AG04450 (cell line): ENCODE data around the gene AIDA. TPM values are rescaled to one million over a fixed set of nuclear protein-coding genes. Genes with fewer than 3 reads are reported as not detected.
"Not testable (repeated sequence)": the region's sequence is repeated elsewhere in the genome, so short reads cannot be mapped to it uniquely, and the experiment has no call there.

Experiments
- CTCF ChIA-PET: fragments of 300-600, 350-600 bp; formaldehyde crosslinking; extraction: SDS; loops from one replicate; lab custom pipeline; 2022; ENCODE audit warnings: antibody characterized with exemption, inconsistent platforms; lab: Charles Lee
- POLR2A ChIA-PET: fragments of 350-600 bp; formaldehyde crosslinking; extraction: SDS; loops from one replicate; lab custom pipeline; 2021; ENCODE audit warnings: antibody characterized with exemption, inconsistent platforms; lab: Yijun Ruan, JAX
- DNase-seq: peaks from one replicate; pipeline ENCODE4 v3.0.0-alpha.2; 2011; ENCODE audit warnings: low read depth, low spot score
- H3K27ac ChIP-seq: one replicate; pipeline ENCODE4 v1.5.1; 2012; ENCODE audit warnings: low read depth, low read length, control low read depth
- H3K27me3 ChIP-seq: one replicate; pipeline ENCODE4 v1.6.0; 2012; ENCODE audit warnings: low read length; ENCODE audit not compliant: control insufficient read depth, insufficient read depth
- H3K4me3 ChIP-seq: 2 replicates; pipeline ENCODE4 v1.5.1; 2011; ENCODE audit warnings: mild to moderate bottlenecking, low read depth, low read length, control low read depth
- H3K9me3 ChIP-seq: 2 replicates; pipeline ENCODE4 v1.5.1; 2012; ENCODE audit warnings: low read length; ENCODE audit not compliant: control insufficient read depth, insufficient read depth
- CTCF ChIP-seq: IDR thresholded peaks from 2 replicates; pipeline ENCODE4 v1.5.1; 2011; ENCODE audit warnings: low read depth, low read length, control low read depth, inconsistent platforms
- polyA plus RNA-seq: library from polyadenylated mRNA; depleted of rRNA; stranded (reverse); fragments of >200 nt; gene quantifications from 2 replicates; pipeline ENCODE4 v1.2.3, GENCODE V29; 2011

The AIDA gene
- polyA plus RNA-seq, 1 experiment: 112 TPM

DNA sequence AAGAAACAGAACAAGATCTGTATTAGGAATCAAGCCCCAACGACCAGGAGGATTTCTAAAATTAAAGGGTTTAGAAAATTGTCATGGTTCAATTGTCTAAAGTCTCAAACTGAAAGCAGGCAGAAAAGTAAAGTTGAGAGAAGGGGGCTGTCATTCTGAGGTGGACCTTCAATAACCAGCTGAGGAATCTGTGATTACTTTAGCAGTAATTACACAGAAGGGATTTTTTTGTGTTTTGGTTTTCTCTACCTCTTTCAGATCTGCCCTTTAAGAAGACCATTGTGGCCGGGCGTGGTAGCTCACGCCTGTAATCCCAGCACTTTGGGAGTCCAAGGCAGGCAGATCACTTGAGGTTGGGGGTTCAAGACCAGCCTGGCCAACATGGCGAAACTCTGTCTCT is 17.4 kb downstream of the AIDA start:
- TF ChIP-seq CTCF: no peak
- H3K27ac ChIP-seq: no peak overlapping the region
- POLR2A ChIA-PET: no interaction called here
- no peak overlapping the region for H3K4me3 ChIP-seq
- CTCF ChIA-PET: interaction anchor here (1.2 kb wide), 1 partner anchor 27 kb away, joined by 4 read pairs; no protein-coding TSS in a partner anchor
- no peaks in the 10 kb centered on the region for H3K9me3 ChIP-seq
- DNase-seq: no peak
- H3K27me3 ChIP-seq: no peaks in the 10 kb centered on the region

DNA sequence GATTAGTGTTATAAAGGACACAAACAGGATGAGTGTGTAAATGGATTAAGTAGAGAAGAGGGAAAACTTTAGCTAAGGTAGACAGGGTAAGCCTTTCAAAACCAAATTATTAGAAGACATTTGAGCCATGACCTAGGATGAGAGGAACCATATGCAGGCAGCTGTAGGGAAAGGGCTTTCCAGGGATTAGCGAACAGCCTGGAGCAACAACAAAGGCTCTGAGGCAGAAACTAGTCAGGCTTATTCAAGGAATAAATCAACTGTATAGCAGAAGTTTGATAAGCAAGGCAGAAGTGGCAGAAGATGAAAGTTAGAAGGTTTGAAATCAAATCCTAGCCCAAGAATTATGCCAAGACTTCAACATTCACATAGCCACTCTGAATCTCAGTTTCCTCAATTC is 21.3 kb downstream of the AIDA start:
- no peak for TF ChIP-seq CTCF
- Histone ChIP-seq H3K27me3 (no peaks in the 10 kb centered on the region), H3K27ac (no peak overlapping the region), H3K4me3 (no peak overlapping the region), H3K9me3 (no peaks in the 10 kb centered on the region)
- DNase-seq: no peak
- POLR2A ChIA-PET: no interaction called here
- CTCF ChIA-PET: no interaction called here

DNA sequence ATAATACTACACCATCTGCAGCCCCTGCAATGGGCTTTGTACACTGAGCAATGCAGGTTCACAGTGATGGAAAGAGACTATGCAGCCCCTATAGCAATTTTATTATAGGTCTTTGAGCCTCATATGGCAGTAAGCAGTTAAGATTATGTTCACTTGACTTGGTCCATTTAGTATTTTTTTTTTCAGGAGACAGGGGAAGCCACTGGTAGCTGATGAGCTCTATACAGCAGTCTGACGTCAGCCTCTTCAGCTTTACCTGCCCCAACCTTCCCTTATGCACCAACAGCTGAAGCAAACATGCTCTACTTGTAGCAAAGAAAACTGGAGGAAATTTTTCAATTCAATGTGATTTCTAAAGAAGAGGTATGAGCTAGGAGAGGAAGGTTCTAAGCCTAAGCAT is 32.2 kb downstream of the AIDA start:
- Histone ChIP-seq H3K9me3 (no peaks in the 10 kb centered on the region), H3K27me3 (no peaks in the 10 kb centered on the region), H3K4me3 (no peak overlapping the region), H3K27ac (no peak overlapping the region)
- no peak for DNase-seq
- CTCF ChIA-PET: no interaction called here
- TF ChIP-seq CTCF: no peak
- POLR2A ChIA-PET: no interaction called here

DNA sequence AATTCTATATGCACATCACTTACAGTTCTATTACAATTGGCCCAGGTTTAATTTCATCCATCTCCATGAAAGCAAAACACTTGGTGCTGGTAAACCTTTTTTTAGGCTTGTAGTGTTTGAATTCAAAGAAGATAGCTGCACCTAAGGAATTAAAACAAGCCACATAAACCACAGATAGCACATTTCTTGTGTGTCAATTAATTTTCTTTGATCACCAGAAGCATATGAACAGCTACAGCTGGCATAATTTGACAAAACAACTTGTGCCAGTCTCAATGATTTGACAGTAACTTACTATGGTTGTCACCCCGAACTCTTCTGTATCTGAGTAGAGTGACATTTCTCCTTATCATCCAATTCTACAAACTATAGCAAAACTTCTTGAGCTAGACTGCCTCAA is 42.2 kb downstream of the AIDA start:
- Histone ChIP-seq H3K27me3 (no peaks in the 10 kb centered on the region), H3K4me3 (no peak overlapping the region), H3K27ac (no peak overlapping the region), H3K9me3 (no peaks in the 10 kb centered on the region)
- ChIA-PET CTCF (interaction anchor here (1.0 kb wide), 1 partner anchor 36 kb away, joined by 5 read pairs; no protein-coding TSS in a partner anchor), POLR2A (no interaction called here)
- TF ChIP-seq CTCF: no peak
- no peak for DNase-seq

GRCh38 chr1:222669107-222669506 is 43.2 kb downstream of the AIDA start:
- CTCF ChIA-PET, H3K27ac ChIP-seq, H3K9me3 ChIP-seq, H3K4me3 ChIP-seq, POLR2A ChIA-PET, DNase-seq, H3K27me3 ChIP-seq: not testable (repeated sequence)

DNA sequence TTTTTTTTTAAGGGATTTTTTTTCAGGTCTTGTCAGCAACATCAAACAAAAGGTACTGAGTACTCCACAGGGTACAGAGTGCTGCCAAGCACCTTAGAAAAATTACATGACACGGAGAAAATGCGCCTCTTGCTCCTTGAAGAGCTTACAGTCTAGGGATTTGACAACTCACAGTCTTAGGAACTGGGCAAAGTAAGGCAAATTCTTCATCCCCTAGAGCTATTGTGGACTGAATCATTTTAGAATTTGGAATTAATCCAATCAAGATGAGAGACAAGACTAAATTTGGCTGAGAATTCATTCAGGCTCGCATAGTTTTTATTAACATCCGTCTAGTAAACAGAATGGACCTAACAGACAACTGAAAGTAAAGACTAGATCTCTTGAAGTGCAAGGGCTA is 44.1 kb downstream of the AIDA start:
- H3K4me3 ChIP-seq, H3K27me3 ChIP-seq, H3K27ac ChIP-seq, POLR2A ChIA-PET, H3K9me3 ChIP-seq, DNase-seq: not testable (repeated sequence)
- CTCF ChIA-PET: interaction anchor here (1.0 to 1.1 kb wide), 2 partner anchors 26 to 34 kb away, joined by 3 to 4 read pairs; no protein-coding TSS in a partner anchor
